Activated CD4-positive, alpha-beta T cell treated with anti-CD3 and anti-CD28 coated beads, Interleukin-2, amount 50 U/mL, for 16 hours (primary cell): ENCODE data around the gene SHISAL1.

Source experiments
- DNase-seq: peaks from one replicate; pipeline ENCODE4 v3.0.0-alpha.2; 2020

Gene SHISAL1

DNA sequence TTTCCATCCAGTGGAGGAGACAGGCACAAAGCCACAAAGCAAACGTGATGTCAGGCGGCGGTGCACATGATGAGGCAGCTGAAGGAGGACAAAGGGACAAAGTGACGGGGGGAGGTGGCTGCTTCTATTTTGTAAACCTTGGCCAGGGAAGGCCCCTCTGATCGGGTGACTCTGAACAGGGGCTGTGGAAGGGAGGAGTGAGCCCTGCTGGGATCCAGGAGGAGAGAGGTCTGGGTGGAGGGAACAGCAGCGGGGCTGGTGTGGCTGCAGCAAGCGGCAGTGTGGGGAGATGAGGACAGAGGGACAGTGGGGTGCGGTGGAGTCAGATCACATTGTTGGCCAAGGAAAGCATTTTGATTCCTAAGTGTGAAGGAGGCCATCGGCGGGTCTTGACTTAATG lies 36.7 kb downstream of the SHISAL1 start:
- DNase-seq: no peak

- DNase-seq: no peak
Observed at GRCh38 chr22:44275631-44275995, 37.1 kb downstream of the SHISAL1 start.

DNA sequence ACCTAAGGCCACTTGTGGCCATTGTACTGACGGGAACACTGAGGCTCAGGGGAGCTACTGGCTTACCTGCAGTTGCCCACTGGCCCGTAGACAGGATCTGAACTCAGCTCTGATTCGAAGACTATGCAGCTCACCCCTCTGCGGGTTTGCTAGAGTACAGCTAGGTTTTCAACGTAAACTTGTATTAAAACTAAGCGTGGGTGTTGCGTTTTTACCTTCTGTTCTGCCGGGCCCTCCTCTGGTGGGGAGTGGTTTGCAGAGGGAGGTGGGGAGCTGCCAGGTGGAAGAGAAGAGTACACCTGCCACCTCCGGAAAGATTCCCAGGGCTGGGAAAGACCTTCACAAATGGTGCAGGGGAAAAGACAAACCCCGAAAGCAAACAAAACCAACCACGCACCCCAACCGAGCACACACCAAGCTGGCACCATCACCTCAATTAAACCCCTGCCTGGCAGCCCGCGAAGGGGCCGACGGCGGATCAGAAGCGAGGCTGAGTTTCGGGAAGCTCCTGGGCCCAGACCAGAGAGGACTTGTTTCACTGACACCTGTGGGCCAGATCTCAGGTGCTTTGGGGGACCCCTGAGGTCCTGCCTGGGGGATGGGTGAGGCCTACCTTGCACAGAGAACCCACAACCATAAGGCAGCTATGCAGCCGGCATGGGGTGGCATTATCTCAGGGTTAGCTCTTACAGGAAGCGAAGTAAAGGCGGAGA lies 37.7 kb downstream of the SHISAL1 start:
- DNase-seq: no peak

GRCh38 chr22:44273175-44273574 lies 39.6 kb downstream of the SHISAL1 start:
- DNase-seq: no peak

GRCh38 chr22:44272401-44272771 lies 40.4 kb downstream of the SHISAL1 start:
- DNase-seq: no peak

GRCh38 chr22:44271732-44272400 lies 40.9 kb downstream of the SHISAL1 start:
- DNase-seq: no peak

DNA sequence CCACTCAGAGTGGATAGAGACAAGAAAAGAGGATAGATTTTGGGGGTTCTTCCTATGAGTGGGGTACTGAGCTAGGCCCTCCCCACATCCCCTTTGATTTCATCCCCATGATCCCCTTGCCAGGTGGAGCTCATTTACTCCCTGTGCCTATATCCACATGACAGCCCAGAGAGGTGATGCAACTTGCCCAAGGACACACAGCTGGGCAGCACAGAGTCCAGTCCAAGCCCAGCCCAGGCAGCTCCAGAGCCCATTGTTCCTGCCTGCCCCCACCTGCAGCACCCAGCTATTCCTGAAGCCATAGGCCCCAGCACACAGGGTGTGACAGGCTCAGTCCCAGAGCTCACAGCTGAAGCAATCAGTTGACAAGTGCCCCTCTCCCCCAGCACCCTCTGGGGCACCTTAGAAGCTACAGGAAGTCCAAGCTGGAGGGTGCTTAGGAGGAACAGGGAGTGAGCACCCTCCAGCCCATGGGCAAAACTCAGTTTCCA lies 41.7 kb downstream of the SHISAL1 start:
- no peak for DNase-seq

- DNase-seq: no peak
Observed at GRCh38 chr22:44270556-44270880, 42.2 kb downstream of the SHISAL1 start.

GRCh38 chr22:44269757-44270555 lies 42.8 kb downstream of the SHISAL1 start:
- DNase-seq: no peak

DNA sequence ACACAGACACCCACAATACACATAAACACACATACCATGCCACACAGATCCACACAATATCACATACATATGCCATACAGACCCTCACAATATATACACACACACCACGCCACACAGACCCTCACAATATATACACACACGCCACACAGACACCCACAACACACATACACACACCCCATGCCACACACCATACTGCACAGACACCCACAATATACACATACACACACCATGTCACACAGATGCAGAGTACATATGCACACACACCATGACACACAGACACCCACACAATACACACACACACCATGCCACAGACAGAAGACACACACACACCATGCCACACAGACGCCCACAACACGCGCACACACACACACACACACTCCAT lies 43.6 kb downstream of the SHISAL1 start:
- no peak for DNase-seq

- no peak for DNase-seq
Observed at GRCh38 chr22:44268431-44269116, 44.2 kb downstream of the SHISAL1 start.

DNA sequence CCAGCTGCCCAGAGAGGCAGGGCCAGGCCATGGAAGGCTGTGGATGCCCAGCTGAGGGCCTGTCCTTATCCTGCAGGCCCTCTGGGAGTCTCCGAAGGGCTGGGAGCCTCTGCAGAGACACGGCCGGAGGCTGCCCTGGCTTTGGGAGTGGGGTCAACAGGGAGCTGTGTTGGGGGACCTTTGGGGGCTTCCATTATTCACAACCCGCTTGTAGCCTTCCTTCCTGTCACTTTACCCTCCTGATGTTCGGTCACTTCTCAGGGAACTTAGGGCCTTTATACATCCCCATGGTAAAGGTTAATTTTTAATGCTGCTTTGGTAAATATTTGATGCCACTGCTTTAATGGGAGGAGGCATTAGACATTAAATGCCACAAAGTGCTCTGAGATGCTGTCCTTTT lies 44.9 kb downstream of the SHISAL1 start:
- DNase-seq: no peak

DNA sequence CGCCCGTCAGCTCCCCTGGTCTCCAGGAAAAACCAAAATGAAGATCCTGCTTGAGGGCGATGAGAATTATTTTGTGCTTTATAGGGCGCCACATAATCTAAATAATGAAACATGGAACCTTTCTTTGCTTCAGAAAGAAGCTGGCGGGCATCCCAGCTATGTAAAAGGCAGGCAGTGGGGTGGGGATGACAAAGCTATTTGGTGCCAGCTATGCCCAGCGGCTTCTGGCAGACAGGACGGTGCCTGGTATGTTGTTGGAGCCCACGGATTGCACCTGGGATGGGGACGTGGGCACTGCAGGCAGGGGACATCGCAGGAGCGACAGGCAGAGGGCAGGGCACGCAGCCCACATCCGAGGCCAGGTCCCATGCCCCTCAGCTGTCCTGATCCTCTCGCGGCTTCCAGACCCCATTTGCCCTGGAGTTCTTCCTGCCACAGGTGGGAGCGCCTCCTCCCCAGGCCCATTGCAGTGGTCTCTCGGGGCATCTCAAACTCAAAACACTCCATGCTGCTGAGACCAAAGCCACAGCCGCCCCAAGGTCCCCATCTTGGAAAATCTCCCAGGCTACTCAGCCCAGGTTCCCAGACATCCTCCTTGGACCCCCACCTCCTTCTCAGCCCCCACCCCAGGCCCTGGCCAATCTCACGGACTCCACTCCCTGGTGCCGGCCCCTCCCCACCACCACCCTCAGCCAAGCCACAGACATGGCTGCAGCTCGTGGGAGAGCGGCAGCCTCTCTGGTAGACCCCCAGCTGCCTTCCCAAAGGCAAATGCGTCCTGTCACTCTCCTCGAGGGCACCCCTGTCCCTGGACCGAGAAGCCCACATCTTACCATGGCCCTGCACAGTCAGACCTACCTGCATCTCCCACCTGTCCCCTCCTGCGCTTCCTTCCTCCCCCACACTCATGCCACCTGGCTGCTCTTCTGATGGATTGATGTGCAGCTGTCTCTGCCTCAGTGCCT lies 45.7 kb downstream of the SHISAL1 start:
- DNase-seq: no peak

DNA sequence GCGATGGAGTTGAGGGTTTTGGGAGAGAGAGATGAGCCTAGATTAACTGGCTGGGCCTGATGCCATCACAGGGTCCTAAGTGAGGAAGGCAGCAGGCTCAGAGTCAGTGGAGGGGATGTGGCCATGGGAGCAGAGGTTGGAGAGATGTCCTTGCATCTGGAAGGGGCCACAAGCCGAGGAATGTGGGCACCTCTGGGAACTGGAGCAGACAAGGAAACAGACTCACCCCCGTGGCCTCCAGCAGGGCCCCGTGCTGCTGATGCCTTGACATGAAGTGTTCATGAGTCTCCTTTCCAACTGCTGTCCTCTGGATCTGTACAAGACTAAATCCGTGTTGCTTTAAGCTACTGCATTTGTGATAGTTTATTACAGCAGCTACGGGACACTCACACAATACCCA lies 49.2 kb downstream of the SHISAL1 start:
- no peak for DNase-seq

- DNase-seq: no peak
Observed at GRCh38 chr22:44261861-44262595, 50.7 kb downstream of the SHISAL1 start.

DNA sequence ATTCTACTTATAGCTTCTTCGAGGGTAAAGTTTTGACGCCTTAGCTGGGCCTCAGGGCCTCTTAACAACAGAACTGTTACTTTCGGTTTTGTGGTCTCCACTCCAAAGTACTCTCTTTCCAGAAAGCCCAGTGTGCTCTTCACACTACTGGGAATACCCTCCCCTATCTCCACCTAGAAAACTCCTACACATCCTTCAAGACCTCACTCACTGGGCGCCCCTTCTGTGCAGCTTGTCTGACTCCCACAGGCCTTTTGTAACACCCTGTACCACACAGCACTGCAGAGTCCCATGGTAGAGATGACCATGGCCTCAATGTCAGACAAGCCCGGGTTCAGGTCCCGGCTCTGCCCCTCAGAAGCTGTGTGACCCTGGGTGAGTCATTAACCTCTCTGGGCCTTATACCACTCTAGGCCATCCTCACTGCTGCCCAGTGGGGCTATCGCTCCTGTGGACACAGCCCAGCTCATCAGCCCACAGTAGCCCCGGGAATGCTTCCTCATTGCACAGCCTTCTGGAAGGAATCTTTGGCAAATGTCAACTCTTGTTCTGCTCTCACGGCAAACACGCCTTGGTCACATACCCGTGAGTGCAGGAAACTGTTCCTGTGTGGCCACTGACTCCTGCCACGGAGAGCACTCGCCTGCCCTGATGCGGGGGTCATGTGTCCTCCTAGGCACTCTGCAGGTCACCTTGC lies 51.4 kb downstream of the SHISAL1 start:
- no peak for DNase-seq

DNA sequence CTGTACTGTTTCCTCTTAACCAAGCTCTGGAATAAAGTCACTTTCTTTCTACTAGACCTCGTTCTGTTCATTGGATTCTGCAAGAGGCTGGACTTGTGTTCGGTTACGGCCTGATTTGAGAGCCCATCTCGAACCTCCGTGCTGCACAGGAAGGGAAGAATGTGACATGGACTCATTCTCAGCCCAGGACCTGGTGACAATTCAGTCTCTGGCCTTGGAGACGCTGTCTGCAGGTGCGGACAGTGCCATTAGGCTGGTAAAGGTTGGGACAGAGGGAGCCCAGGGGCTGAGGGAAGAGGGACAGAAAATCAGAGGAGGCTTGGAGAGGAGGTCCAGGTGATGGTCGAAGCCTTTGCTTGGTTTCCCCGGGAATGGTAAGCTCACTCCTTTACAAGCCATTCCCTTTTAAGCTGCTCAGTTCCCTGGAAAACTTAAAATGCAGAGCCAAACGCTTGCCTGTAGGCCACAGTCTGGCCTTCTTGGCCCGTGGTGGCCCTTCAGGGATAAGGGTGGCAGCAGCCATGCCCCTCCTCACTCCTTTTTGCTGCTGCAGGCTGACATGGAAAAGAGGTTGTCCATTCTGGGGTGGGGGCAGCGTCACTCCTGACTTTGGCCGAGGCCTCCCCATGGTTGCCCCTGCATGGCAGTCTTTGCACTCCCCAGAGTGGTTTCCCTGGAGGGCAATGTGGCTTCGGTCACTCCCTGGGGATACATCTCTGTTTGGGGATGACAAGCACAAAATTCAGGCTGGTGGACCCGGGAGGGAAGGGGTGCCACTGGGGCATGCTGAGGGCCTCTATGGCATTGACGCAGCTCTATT lies 52.3 kb downstream of the SHISAL1 start:
- no peak for DNase-seq

DNA sequence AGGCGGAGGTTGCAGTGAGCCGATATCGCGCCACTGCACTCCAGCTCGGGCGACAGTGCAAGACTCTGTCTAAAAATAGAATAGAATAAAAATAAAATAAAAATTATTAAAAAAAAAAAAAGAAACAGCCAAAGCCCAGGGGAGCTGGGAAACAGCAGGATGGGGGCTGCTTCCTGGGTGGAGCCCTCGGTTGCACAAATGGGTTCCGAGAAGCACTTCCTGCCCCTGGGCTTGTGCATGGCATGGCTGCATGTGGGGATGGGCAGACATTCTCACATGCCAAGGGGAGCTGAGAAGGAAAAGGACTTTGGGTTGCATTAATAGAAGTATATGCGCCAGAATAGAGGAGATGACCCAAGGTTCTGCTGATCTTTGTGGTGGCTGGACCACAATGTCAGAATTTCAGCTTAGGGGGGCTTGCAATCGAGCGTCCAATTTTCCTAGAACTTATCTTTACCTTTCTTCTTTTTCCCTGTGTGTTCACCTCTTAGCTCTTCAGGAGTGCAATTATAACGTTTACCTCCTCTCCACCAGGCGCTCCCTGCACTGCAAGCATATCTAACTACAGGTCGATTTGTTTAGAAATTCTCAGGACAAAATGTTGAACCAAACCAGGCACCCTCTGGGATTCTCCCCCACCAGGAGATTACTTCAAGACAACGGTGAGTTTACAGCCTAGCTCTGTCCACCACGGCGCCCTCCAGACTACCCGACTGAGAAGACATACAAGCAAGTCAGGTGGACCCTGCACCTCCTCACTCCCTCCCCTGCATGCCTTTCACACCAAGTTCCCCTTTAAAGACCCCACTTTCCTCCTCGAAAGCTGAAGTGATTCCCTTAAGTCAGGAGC lies 53.2 kb downstream of the SHISAL1 start:
- no peak for DNase-seq
